Midbrain (tissue), 1 donor: ENCODE data around the gene VHLL.

ENCODE experiments used
- DNase-seq: peaks from one replicate; lab custom pipeline; 2025; lab: John Stamatoyannopoulos, UW

VHLL gene

DNA sequence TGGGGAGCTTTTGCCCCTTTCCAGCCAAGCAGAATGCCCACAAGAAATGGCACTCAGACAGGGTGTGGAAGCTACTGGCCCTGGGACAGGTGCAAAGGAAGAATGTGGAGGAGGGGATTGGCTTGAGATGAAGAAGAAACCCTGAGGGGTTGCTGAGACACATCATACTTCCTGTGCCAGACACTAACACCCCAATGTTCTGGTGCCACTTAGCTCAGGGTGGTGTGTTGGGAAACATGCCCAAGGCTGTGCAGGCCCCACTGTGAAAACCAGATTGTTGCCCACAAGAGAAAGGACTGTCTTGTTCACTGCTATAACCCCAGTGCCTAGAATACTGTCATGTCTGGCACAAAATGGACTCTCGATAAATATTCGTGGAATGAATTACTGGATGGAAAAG, 41.4 kb downstream of the VHLL start:
- DNase-seq = peak; percentile 35

DNA sequence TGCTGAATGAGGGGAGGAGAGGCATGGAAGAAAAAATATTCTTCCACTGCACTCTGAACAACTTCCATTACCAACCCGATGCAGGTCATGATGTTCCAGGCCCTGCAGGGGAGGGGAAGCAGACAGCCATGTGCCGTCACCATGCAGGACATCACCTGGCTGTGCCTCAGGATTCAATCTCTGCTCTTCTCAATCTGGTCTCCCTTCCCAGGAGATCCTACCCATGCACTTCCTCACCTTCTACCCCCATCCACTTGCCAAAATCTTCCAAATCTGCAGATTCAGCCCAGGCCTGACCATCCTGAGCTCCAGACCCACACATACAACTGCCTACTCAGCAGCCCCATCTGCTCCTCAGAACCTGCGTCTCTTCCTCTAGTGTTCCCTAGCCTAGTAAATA, 45.5 kb downstream of the VHLL start:
- DNase-seq = no peak

DNA sequence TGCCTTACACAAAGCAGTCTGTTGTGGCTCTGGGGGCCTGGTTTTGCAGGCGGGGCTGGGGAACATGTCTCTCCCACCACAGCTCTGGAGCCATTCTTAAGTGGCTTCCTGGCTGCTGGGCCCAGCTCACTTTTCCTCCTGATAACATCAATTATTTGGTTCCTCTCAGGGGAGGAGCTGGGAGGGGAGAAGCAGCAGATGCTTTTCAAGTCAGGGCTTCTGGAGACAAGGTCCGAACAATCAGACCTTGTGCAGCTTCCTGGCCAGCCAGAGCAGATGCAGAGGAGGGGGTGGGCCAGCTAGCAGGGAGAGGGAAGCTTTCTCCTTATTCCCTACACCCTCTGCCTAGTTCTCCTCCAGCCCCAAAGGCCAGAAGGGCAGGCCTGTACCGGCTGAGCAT, 47.6 kb downstream of the VHLL start:
- DNase-seq = no peak

DNA sequence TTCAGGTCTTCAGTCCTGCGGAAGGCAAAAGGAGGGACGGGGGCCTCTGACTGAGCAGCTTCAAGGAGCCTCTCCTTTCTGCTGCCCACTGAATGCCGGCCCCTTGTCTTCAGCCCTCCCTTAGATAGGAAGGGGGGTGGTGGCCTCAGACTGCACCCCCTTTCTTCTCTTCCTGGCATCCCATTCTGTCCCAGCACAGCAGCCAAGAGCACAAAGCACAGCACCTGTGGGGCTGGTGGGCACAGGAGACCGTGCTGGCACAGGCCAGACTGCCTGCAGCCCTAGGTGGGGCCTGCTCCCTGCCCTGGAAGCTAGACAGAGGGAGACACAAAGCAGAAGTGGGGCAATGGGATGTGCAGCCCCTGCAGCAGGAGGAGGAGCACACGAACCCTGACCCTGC, 49.5 kb downstream of the VHLL start:
- no peak for DNase-seq
